ENCODE data around the gene ARHGAP6.

Gene ARHGAP6

GRCh38 chrX:11426712-11427452, 238.8 kb downstream of the ARHGAP6 start:
- Histone ChIP-seq H3K9ac (ENCODE audit: insufficient read length, low read depth) (no peak overlapping the region), H3K36me3 (ENCODE audit: insufficient read depth, insufficient read length, low read length) (no peaks in the 10 kb centered on the region), H3K9me3 (ENCODE audit: insufficient read depth, low read length) (no peaks in the 10 kb centered on the region), H3K27me3 (ENCODE audit: insufficient read depth, insufficient read length) (peaks cover 36% of the 10 kb centered on the region), H3K4me1 (ENCODE audit: insufficient read depth, insufficient read length) (no peaks in the 10 kb centered on the region), H3K4me3 (ENCODE audit: insufficient read length, low read depth) (peak overlapping the region; percentile 64)
- DNase-seq (ENCODE audit: low read depth, low spot score) = no peak
- no peak for TF ChIP-seq ZNF274 (IDR thresholded peaks at IDR 0.05; ENCODE audit: low read depth, low read length)
- no peak for TF ChIP-seq SUZ12 (IDR thresholded peaks at IDR 0.05; ENCODE audit: extremely low read depth, insufficient read depth, insufficient read length)
- TF ChIP-seq YY1 (IDR thresholded peaks at IDR 0.05; ENCODE audit: insufficient read depth, insufficient read length) = no peak

- Histone ChIP-seq H3K36me3 (ENCODE audit: insufficient read depth, insufficient read length, low read length) (no peaks in the 10 kb centered on the region), H3K4me3 (ENCODE audit: insufficient read length, low read depth) (no peak overlapping the region), H3K9me3 (ENCODE audit: insufficient read depth, low read length) (no peaks in the 10 kb centered on the region), H3K27me3 (ENCODE audit: insufficient read depth, insufficient read length) (peaks cover 36% of the 10 kb centered on the region), H3K4me1 (ENCODE audit: insufficient read depth, insufficient read length) (no peaks in the 10 kb centered on the region), H3K9ac (ENCODE audit: insufficient read length, low read depth) (no peak overlapping the region)
- no peak for DNase-seq (ENCODE audit: low read depth, low spot score)
- TF ChIP-seq YY1 (IDR thresholded peaks at IDR 0.05; ENCODE audit: insufficient read depth, insufficient read length) = no peak
- no peak for TF ChIP-seq SUZ12 (IDR thresholded peaks at IDR 0.05; ENCODE audit: extremely low read depth, insufficient read depth, insufficient read length)
- TF ChIP-seq ZNF274 (IDR thresholded peaks at IDR 0.05; ENCODE audit: low read depth, low read length) = no peak
Observed at GRCh38 chrX:11424903-11425674, 240.6 kb downstream of the ARHGAP6 start.

- no peaks in the 10 kb centered on the region for H3K4me1 ChIP-seq (ENCODE audit: insufficient read depth, insufficient read length)
- TF ChIP-seq ZNF274 (IDR thresholded peaks at IDR 0.05; ENCODE audit: low read depth, low read length) = no peak
- no peak for TF ChIP-seq SUZ12 (IDR thresholded peaks at IDR 0.05; ENCODE audit: extremely low read depth, insufficient read depth, insufficient read length)
- TF ChIP-seq YY1 (IDR thresholded peaks at IDR 0.05; ENCODE audit: insufficient read depth, insufficient read length) = no peak
Observed at GRCh38 chrX:11423949-11424348, 241.8 kb downstream of the ARHGAP6 start.

GRCh38 chrX:11423362-11423818, 242.3 kb downstream of the ARHGAP6 start:
- H3K36me3 ChIP-seq (ENCODE audit: insufficient read depth, insufficient read length, low read length) = no peaks in the 10 kb centered on the region
- H3K27me3 ChIP-seq (ENCODE audit: insufficient read depth, insufficient read length) = peaks cover 24% of the 10 kb centered on the region
- H3K9me3 ChIP-seq (ENCODE audit: insufficient read depth, low read length) = no peaks in the 10 kb centered on the region
- no peak overlapping the region for H3K4me3 ChIP-seq (ENCODE audit: insufficient read length, low read depth)
- H3K9ac ChIP-seq (ENCODE audit: insufficient read length, low read depth) = no peak overlapping the region
- H3K4me1 ChIP-seq (ENCODE audit: insufficient read depth, insufficient read length) = no peaks in the 10 kb centered on the region
- TF ChIP-seq ZNF274 (IDR thresholded peaks at IDR 0.05; ENCODE audit: low read depth, low read length) (no peak), YY1 (IDR thresholded peaks at IDR 0.05; ENCODE audit: insufficient read depth, insufficient read length) (no peak)
- DNase-seq (ENCODE audit: low read depth, low spot score) = no peak

More at GRCh38 chrX:11423949-11424348, 241.8 kb downstream of the ARHGAP6 start:
- Histone ChIP-seq H3K9ac (ENCODE audit: insufficient read length, low read depth) (no peak overlapping the region), H3K9me3 (ENCODE audit: insufficient read depth, low read length) (no peaks in the 10 kb centered on the region), H3K36me3 (ENCODE audit: insufficient read depth, insufficient read length, low read length) (no peaks in the 10 kb centered on the region), H3K4me3 (ENCODE audit: insufficient read length, low read depth) (no peak overlapping the region), H3K27me3 (ENCODE audit: insufficient read depth, insufficient read length) (peaks cover 30% of the 10 kb centered on the region)
- DNase-seq (ENCODE audit: low read depth, low spot score) = no peak

- TF ChIP-seq ZNF274 (IDR thresholded peaks at IDR 0.05; ENCODE audit: low read depth, low read length) (no peak), YY1 (IDR thresholded peaks at IDR 0.05; ENCODE audit: insufficient read depth, insufficient read length) (no peak), SUZ12 (IDR thresholded peaks at IDR 0.05; ENCODE audit: extremely low read depth, insufficient read depth, insufficient read length) (no peak)
- Histone ChIP-seq H3K4me3 (ENCODE audit: insufficient read length, low read depth) (no peak overlapping the region), H3K4me1 (ENCODE audit: insufficient read depth, insufficient read length) (no peaks in the 10 kb centered on the region), H3K9ac (ENCODE audit: insufficient read length, low read depth) (no peak overlapping the region), H3K27me3 (ENCODE audit: insufficient read depth, insufficient read length) (peaks cover 15% of the 10 kb centered on the region), H3K36me3 (ENCODE audit: insufficient read depth, insufficient read length, low read length) (no peaks in the 10 kb centered on the region), H3K9me3 (ENCODE audit: insufficient read depth, low read length) (no peaks in the 10 kb centered on the region)
- DNase-seq (ENCODE audit: low read depth, low spot score) = no peak
Observed at GRCh38 chrX:11422525-11422857, 243.2 kb downstream of the ARHGAP6 start.

GRCh38 chrX:11421805-11422524, 243.8 kb downstream of the ARHGAP6 start:
- no peaks in the 10 kb centered on the region for H3K36me3 ChIP-seq (ENCODE audit: insufficient read depth, insufficient read length, low read length)

GRCh38 chrX:11420851-11421250, 244.9 kb downstream of the ARHGAP6 start:
- H3K9ac ChIP-seq (ENCODE audit: insufficient read length, low read depth) = no peak overlapping the region
- no peaks in the 10 kb centered on the region for H3K36me3 ChIP-seq (ENCODE audit: insufficient read depth, insufficient read length, low read length)
- no peaks in the 10 kb centered on the region for H3K9me3 ChIP-seq (ENCODE audit: insufficient read depth, low read length)
- no peaks in the 10 kb centered on the region for H3K27me3 ChIP-seq (ENCODE audit: insufficient read depth, insufficient read length)
- no peak for DNase-seq (ENCODE audit: low read depth, low spot score)
- TF ChIP-seq YY1 (IDR thresholded peaks at IDR 0.05; ENCODE audit: insufficient read depth, insufficient read length) (no peak), SUZ12 (IDR thresholded peaks at IDR 0.05; ENCODE audit: extremely low read depth, insufficient read depth, insufficient read length) (no peak), ZNF274 (IDR thresholded peaks at IDR 0.05; ENCODE audit: low read depth, low read length) (no peak)
- no peak overlapping the region for H3K4me3 ChIP-seq (ENCODE audit: insufficient read length, low read depth)
- no peaks in the 10 kb centered on the region for H3K4me1 ChIP-seq (ENCODE audit: insufficient read depth, insufficient read length)

More at GRCh38 chrX:11421805-11422524, 243.8 kb downstream of the ARHGAP6 start:
- no peaks in the 10 kb centered on the region for H3K9me3 ChIP-seq (ENCODE audit: insufficient read depth, low read length)
- no peak for DNase-seq (ENCODE audit: low read depth, low spot score)
- H3K4me1 ChIP-seq (ENCODE audit: insufficient read depth, insufficient read length) = no peaks in the 10 kb centered on the region
- H3K9ac ChIP-seq (ENCODE audit: insufficient read length, low read depth) = no peak overlapping the region
- H3K4me3 ChIP-seq (ENCODE audit: insufficient read length, low read depth) = no peak overlapping the region
- no peak for TF ChIP-seq SUZ12 (IDR thresholded peaks at IDR 0.05; ENCODE audit: extremely low read depth, insufficient read depth, insufficient read length)
- no peak for TF ChIP-seq ZNF274 (IDR thresholded peaks at IDR 0.05; ENCODE audit: low read depth, low read length)
- peaks cover 10% of the 10 kb centered on the region for H3K27me3 ChIP-seq (ENCODE audit: insufficient read depth, insufficient read length)
